ENCODE data around the gene NOL6. TPM values are rescaled to one million over a fixed set of nuclear protein-coding genes. Genes with fewer than 3 reads are reported as not detected.
A peak's percentile ranks its signal among the peaks of the same experiment; 100 is the strongest.

NOL6 gene
- total and polyA plus RNA-seq, 9 of the 15 experiments (the other 6 are each of a cell fraction or from before 2014, with no cell fraction given) = 7.7 to 58.9 (median 27.0) TPM

DNA sequence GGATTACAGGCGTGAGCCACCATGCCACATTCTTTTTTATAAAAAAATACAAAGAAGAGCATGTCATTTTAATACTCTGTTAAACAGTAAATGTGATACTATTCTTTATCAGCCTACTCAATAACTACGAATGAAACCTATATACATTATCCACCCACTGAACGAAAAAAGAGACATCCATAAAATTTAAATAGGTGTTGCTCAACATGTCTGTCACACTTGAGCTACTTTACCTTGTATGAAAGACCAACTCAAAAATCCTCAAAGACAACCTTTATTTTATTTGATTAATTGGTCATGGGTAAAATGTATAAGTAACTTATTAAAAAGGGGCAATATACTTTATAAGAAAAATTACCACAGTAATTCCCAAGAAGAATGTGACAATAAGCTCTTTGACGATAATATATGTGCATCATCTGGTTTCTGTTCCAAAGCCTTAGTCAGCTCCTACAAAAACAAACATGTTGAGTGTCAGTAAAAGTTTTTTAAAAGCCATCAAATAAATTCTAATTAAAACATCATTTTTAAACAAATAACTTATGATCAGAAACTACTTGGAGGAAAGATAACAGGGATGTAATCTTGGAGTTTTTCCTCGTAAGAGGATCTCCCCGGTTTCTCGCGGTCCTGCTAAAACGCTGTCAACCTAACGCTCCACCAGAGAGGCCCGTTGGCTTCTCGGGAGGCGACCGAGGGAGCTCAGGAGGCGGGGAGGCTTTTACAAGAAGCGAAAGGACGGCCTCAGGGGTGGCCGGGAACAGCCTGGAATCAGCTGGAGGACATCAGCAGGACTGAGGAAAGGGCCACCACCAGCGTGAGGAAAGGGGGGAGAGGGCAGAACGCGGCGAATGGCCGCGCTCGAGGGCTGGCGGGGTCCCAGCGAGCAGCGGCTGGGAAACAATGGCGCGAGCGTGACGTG is 36.8 kb upstream of the NOL6 start (continued):
- TF ChIP-seq ZNF407 (IDR thresholded peaks at IDR 0.05; ENCODE audit: low read depth) = no peak
- TF ChIP-seq SMAD4 (CRISPR knock-in tag; conservative IDR thresholded peaks at IDR 0.05) = 0 out of 2 replicates have a peak, but pooled peaks have one; percentile 39
- TF ChIP-seq, protein P1, sequence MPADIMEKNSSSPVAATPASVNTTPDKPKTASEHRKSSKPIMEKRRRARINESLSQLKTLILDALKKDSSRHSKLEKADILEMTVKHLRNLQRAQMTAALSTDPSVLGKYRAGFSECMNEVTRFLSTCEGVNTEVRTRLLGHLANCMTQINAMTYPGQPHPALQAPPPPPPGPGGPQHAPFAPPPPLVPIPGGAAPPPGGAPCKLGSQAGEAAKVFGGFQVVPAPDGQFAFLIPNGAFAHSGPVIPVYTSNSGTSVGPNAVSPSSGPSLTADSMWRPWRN (IDR thresholded peaks at IDR 0.05; ENCODE audit: low read depth) = no peak
- TF ChIP-seq MCM5 (IDR thresholded peaks at IDR 0.05; ENCODE audit: low read depth) = no peak
- peak; percentile 60 for TF ChIP-seq HCFC1 (IDR thresholded peaks at IDR 0.05; ENCODE audit: low read depth, low read length)
- peak; percentile 88 for TF ChIP-seq RBFOX2 (IDR thresholded peaks at IDR 0.05; ENCODE audit: low read depth, low read length)
- TF ChIP-seq, protein P2, sequence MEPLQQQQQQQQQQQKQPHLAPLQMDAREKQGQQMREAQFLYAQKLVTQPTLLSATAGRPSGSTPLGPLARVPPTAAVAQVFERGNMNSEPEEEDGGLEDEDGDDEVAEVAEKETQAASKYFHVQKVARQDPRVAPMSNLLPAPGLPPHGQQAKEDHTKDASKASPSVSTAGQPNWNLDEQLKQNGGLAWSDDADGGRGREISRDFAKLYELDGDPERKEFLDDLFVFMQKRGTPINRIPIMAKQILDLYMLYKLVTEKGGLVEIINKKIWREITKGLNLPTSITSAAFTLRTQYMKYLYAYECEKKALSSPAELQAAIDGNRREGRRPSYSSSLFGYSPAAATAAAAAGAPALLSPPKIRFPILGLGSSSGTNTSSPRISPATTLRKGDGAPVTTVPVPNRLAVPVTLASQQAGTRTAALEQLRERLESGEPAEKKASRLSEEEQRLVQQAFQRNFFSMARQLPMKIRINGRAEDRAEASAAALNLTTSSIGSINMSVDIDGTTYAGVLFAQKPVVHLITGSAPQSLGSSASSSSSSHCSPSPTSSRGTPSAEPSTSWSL (CRISPR knock-in tag; IDR thresholded peaks at IDR 0.05; ENCODE audit: borderline replicate concordance) = no peak
- no peak for TF ChIP-seq PRMT5 (CRISPR knock-in tag; IDR thresholded peaks at IDR 0.05)
- no peak for TF ChIP-seq NR4A1 (CRISPR knock-in tag; IDR thresholded peaks at IDR 0.05)
- TF ChIP-seq NR4A1 (tag; IDR thresholded peaks at IDR 0.05) = 0 out of 2 replicates have a peak, but pooled peaks have one; percentile 28
- TF ChIP-seq KAT2B (IDR thresholded peaks at IDR 0.05; ENCODE audit: low read depth, low read length) = no peak
- TF ChIP-seq, protein P3, sequence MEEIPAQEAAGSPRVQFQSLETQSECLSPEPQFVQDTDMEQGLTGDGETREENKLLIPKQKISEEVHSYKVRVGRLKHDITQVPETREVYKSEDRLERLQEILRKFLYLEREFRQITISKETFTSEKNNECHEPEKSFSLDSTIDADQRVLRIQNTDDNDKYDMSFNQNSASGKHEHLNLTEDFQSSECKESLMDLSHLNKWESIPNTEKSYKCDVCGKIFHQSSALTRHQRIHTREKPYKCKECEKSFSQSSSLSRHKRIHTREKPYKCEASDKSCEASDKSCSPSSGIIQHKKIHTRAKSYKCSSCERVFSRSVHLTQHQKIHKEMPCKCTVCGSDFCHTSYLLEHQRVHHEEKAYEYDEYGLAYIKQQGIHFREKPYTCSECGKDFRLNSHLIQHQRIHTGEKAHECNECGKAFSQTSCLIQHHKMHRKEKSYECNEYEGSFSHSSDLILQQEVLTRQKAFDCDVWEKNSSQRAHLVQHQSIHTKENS (CRISPR knock-in tag; IDR thresholded peaks at IDR 0.05) = no peak
- no peak for TF ChIP-seq HNRNPUL1 (IDR thresholded peaks at IDR 0.05; ENCODE audit: low read length)
- TF ChIP-seq SLC30A9 (CRISPR knock-in tag; IDR thresholded peaks at IDR 0.05) = no peak
- TF ChIP-seq PHTF2 (CRISPR knock-in tag; IDR thresholded peaks at IDR 0.05) = no peak
- no peak for TF ChIP-seq GTF2F1 (IDR thresholded peaks at IDR 0.05; ENCODE audit: low read depth, low read length)
- no peak for TF ChIP-seq PTBP1 (IDR thresholded peaks at IDR 0.05; ENCODE audit: low read depth, low read length)
